G401.6 (cell line): Measurements from ENCODE around the gene CAVIN1.
"Not testable (repeated sequence)": the region's sequence is repeated elsewhere in the genome, so short reads cannot be mapped to it uniquely, and the experiment has no call there.

Experiments used
- FAIRE-seq: peaks from 2 replicates; lab custom pipeline; 2012; peaks lifted over from hg19 to GRCh38; lab: Jason Lieb, UNC

Gene CAVIN1

GRCh38 chr17:42422958-42423712 lies at the start of gene CAVIN1:
Gene CAVIN1 (minus strand): TSS chr17:42423256. CDS start chr17:42423097, 159 bp downstream.
- FAIRE-seq: peak; percentile 99

DNA sequence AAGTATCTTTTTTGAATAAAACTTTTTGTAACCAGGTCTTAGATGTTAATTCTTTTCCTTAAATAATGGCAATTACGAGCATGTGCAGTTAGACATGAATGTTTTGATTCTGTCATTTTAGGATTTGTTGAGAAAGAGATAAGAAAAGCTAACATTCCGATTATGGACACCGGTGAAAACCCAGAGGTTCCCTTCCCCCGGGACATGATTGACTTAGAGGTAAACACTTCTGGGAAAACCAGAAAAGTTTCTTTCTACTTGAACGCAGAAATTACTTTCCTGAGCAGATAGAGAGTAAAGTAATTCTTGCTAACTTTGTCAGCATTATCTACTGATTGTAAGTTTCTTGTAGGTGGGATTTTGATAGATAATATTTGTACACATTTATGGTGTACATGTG lies 44.8 kb upstream of the CAVIN1 start:
- no peak for FAIRE-seq

- FAIRE-seq: no peak
Measured at GRCh38 chr17:42463976-42464400, 40.9 kb upstream of the CAVIN1 start.

- FAIRE-seq: no peak
Measured at GRCh38 chr17:42460371-42460770, 37.3 kb upstream of the CAVIN1 start.

DNA sequence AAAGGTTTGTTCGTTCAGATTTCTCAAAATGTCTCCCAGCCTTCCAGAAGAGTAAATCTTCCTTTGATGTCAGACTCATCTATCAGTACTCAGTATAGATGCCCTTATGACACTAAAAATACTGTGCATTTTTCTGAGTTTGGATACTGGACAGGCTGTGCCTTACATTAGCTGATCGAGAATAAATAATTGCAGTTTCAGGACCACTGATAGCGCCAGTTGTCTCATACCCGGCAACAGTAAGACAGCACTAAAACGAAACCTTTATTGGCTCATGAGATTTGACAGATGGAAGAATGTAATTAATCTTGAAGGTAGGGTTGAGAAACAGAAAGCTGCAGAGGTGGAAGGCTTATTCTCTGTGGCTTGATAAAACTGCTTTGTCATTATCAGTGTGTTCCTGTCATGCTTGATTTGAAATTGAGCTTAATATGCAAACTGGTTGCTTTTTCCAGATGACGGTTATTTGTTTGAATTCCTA lies 36.8 kb upstream of the CAVIN1 start:
- FAIRE-seq: no peak

DNA sequence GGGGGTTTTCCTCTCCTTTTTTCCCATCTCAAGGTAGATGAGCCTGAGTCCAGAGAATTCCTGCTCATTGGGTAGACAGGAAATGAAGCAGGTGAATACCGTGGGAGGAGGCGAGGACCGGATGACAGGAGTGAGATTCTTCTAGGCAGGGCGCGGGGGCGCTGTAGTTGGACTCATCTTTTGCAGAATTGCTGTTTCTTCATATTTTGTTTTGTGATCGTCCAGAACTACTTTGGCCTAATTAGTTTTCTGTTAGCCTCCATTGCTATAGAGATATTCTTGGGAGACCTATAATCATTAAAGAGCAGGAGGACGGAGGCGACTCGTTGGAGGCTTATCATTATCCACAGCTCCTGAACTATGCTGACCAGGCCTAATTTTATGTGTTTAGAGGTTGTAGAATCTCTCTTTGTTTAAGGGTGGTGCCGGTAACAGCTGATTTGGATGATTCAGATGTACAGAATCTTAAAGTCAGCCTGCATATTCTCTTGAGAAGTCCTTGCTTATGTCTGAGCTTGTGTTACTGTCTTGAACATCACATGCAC lies 36.3 kb upstream of the CAVIN1 start:
- no peak for FAIRE-seq

DNA sequence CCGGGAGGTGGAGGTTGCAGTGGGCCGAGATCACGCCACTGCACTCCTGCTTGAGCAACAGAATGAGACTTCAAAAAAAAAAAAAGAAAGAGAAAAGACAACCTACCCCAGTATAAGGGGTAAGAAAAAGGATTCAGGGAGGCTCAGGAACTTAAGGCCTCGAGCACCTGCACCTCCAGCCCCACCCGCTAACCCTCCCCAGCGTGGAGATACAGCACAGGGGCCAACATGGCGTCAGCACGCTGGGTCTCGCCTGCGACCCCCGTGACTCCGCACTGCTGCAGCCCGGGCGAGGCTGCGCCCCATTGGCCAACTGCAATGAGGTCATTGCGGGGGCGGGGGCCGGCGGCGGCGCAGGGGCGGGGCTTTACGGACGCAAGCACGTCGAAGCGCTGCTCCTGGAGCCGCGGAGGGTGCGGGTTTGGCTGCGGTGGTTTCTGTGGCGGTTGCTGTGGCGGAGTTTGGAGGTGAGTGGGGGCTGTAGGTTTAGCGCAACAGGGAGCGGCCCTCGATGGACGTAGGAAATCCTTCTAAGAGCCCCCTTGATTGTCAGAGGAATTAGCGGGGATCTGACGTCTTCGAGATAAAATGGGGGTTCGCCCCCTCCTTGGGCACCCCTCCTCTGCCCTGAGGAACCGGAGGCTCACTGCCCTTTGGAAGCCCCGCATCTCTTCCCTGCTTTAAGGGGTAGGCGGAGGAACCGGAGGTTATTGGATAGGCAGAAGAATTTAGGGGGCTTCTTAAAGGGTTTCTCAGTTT lies 35.6 kb upstream of the CAVIN1 start, which contains the start of gene ATP6V0A1:
Gene ATP6V0A1 (plus strand): TSS at position 382 of the 759 bp plus-strand sequence. CDS start 2,017 bp downstream, outside the sequence.
- FAIRE-seq: peak; percentile 25

DNA sequence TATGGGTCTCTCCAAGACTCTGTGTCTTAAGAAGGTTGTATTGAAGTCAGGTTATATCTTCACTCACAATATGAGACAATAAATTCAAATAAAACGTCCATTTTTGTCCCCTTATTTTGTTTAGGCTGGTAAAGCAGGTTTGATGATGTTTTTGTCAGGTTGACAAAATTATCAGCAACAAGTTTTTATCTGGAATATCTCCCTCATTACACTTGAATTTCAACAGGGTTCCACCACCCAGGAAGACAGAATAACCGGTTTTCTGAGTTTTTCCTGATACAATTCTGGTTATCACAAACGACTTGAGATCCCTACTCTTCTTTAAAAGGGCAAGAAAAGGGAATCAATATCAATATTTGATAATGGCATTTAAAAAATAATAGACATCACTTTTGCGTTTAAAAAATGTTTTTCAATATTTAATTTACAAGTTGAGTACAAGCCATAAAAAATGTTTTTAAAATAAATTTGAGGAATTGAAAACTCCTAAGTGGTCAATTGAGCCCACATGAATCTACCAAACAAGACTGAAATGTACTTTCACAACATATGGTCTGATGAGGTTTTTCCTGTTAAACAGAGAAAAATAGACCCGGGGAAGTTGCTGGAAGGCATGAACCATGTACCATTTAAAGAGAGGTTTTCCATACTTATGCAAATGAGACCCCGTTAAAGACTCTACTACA lies 34.2 kb upstream of the CAVIN1 start:
- FAIRE-seq: peak; percentile 86

- peak; percentile 11 for FAIRE-seq
Measured at GRCh38 chr17:42456223-42457106, 33.4 kb upstream of the CAVIN1 start.

DNA sequence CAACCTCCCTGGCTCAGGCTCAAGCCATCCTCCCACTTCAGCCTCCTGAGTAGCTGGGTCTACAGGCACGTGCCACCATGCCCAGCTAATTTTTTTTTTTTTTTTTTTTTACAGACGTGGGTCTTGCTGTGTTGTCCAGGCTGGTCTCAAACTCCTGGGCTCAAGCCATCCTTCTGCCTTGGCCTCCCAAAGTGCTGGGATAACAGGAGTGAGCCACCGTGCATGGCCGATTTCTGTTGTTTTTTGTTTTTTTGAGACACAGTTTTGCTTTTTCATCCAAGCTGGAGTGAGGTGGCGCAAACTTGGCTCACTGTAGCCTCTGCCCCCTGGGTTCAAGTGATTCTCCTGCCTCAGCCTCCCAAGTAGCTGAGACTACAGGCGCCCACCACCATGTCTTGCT lies 31.9 kb upstream of the CAVIN1 start:
- not testable (repeated sequence) for FAIRE-seq

GRCh38 chr17:42453439-42453838 lies 30.4 kb upstream of the CAVIN1 start:
- FAIRE-seq: peak; percentile 3

GRCh38 chr17:42451270-42451669 lies 28.2 kb upstream of the CAVIN1 start:
- not testable (repeated sequence) for FAIRE-seq

DNA sequence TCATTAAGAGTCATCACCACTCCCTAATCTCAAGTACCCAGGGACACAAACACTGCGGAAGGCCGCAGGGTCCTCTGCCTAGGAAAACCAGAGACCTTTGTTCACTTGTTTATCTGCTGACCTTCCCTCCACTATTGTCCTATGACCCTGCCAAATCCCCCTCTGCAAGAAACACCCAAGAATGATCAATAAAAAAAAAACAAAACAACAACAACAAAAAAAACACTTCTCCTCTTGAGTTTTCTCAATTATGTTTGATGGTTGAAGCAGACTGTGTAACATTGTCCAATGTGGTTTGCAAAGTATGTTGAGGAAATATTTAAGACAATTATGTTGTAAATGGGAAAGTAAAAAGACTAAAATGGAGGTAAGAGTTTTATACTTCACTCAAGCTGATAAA lies 26.8 kb upstream of the CAVIN1 start:
- FAIRE-seq: not testable (repeated sequence)

DNA sequence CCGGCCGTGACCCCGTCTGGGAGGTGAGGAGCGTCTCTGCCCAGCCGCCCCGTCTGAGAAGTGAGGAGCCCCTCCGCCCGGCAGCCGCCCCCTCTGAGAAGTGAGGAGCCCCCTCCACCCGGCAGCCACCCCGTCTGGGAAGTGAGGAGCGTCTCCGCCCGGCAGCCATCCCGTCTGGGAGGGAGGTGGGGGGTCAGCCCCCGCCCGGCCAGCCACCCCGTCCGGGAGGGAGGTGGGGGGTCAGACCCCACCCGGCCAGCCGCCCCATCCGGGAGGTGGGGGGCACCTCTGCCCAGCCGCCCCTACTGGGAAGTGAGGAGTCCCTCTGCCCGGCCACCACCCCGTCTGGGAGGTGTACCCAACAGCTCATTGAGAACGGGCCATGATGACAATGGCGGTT lies 26.1 kb upstream of the CAVIN1 start:
- not testable (repeated sequence) for FAIRE-seq

GRCh38 chr17:42442196-42442565 lies 19.1 kb upstream of the CAVIN1 start:
- FAIRE-seq: peak; percentile 52

DNA sequence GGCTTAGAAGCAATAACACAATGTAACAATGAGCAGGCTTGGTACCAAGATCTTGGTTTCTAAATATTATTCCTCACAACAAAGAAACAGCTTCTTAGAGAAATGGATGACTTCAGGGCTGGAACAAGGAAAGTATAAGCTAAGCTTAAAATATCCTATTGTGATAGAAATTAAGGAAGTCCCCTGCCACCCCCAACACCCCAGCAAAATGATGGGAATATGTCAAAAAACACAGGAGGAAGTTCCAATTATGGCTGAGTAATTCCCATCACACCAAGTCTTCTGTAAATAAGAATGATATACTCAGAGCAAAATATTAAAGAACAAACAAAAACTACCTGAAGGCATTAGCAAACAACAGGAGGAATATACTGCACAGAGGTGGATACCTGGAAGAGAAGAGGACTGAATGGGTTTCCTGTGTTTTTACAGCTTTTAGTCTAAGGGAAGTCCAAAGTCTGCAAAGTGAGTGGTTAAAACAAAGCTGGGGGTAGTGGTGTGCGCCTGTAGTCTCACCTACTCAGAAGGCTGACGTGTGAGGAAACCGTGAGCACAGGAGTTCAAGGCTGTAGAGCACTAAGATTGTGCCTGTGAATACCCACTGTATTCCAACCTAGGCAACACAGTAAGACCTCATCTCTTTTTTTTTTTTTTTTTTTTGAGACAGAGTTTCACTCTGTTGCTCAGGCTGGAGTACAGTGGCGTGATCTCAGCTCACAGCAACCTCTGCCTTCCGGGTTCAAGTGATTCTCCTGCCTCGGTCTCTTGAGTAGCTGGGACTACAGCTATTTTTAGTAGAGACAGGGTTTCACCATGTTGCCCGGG lies 18.5 kb upstream of the CAVIN1 start:
- FAIRE-seq: no peak

DNA sequence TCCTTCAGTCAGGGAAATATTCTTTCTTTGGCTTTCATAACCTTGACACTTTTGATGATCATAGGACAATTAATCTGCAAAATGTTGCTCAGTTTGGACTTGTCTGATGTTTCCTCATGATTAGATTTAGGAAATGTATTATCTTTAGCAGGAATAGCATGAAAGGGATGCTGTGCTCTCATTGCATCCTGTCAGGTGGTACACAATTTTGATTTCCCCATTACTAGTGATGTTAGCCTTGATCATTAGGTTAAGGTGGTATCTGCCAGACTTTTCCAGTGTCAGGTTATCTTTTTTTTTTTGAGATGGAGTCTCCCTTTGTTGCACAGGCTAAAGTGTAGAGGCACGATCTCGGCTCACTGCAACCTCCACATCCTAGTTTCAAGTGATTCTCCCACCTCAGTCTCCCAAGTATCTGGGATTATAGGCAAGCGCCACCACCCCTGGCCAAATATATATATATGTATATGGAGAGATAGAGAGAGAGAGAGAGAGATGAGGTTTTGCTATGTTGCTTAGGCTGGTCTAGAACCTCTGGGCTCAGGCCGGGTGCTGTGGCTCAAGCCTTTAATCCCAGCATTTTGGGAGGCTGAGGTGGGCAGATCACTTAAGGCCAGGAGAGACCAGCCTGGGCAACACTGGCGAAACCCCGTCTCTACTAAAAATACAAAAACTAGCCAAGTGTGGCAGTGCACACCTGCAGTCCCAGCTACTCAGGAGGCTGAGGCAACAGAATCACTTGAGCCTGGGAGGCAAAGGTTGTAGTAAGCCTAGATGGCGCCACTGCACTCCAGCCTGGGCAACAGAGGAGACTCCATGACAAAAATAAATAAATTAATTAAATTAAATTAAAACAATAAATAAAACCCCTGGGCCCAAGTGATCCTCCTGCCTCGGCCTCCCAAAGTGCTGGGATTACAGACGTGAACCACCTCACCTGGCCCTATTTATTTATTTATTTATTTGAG lies 15.8 kb upstream of the CAVIN1 start:
- peak; percentile 65 for FAIRE-seq

- no peak for FAIRE-seq
Measured at GRCh38 chr17:42436391-42436790, 13.3 kb upstream of the CAVIN1 start.

- FAIRE-seq: no peak
Measured at GRCh38 chr17:42431758-42432161, 8.7 kb upstream of the CAVIN1 start.
